C4-2B (cell line): ENCODE measurements around the gene GCAT.

Experiments
- CTCF ChIP-seq: fragments of 450-650 bp; conservative IDR thresholded peaks from 2 replicates; pipeline ENCODE4 v1.5.1; 2017; ENCODE audit warnings: mild to moderate bottlenecking
- ZFX ChIP-seq: fragments of 450-650 bp; IDR thresholded peaks from 2 replicates; pipeline ENCODE4 v1.6.1; 2017

GRCh38 chr22:37824674-37825641, 17.2 kb downstream of the GCAT start:
- TF ChIP-seq ZFX, result no peak
- no peak for TF ChIP-seq CTCF
